ENCODE measurements around the gene MYBPC2.

The MYBPC2 gene

DNA sequence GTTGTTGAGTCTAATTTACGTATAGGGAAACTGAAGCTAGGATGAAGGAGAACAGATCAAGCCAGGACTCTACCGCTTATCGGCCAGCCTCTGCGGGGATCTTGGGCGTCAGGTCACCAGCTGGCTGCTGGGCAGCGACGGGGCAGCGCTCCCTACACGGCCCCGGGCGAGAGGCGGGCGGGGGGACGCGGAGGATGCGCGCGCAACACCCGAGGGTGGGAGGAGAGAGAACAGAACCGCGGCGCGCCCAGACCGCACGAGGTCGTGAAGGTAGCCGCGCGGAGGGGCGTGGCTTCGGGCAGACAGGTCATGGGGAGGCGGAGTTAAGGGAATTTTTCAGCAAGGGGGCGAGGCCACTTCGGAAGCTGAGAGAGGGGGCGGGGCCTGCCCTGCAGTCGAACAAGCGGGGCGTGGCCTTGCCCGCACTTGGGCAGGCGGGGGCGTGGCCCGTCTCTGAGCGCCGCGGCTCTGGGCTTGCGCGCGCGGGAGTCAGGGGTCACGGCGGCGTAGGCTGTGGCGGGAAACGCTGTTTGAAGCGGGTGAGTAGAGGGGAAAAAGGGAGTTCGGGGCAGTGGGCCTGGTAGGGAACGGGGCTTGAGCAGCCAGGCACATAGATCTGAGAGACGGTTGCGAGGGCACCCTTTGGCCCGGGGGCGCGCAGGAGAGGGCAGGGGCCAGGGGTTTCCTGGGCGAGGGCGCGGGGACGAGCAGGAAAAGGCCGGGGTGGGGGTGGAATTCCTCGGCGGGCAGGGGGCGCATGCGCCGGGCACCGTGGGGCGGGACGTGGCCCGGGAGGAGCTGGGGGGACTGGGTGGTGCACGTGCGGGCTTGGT, 48.6 kb upstream of the MYBPC2 start, which contains the start of gene POLD1 (continued):
- TF ChIP-seq ZNF311 (tag by site-specific recombination; IDR thresholded peaks at IDR 0.05; ENCODE audit: borderline replicate concordance) (no peak), BCL11B (tag by site-specific recombination; IDR thresholded peaks at IDR 0.05; ENCODE audit: low read depth) (peak; percentile 89), ZNF184 (tag by site-specific recombination; IDR thresholded peaks at IDR 0.05) (no peak), ZNF112 (tag by site-specific recombination; IDR thresholded peaks at IDR 0.05) (no peak), ZNF560 (tag by site-specific recombination; IDR thresholded peaks at IDR 0.05; ENCODE audit: borderline replicate concordance) (no peak), SP7 (tag by site-specific recombination; IDR thresholded peaks at IDR 0.05) (peak; percentile 88), ZNF23 (tag by site-specific recombination; IDR thresholded peaks at IDR 0.05; ENCODE audit: borderline replicate concordance) (no peak), ZNF391 (tag by site-specific recombination; IDR thresholded peaks at IDR 0.05; ENCODE audit: borderline replicate concordance, low read depth) (peak; percentile 88), ZBTB21 (tag by site-specific recombination; IDR thresholded peaks at IDR 0.05) (peak; percentile 23; the same call in 1 of the 2 replicates), ZNF174 (tag by site-specific recombination; IDR thresholded peaks at IDR 0.05) (no peak), ZNF362 (tag by site-specific recombination; IDR thresholded peaks at IDR 0.05) (no peak), ZNF624 (tag by site-specific recombination; IDR thresholded peaks at IDR 0.05) (no peak), ZNF132 (tag by site-specific recombination; IDR thresholded peaks at IDR 0.05; ENCODE audit: borderline replicate concordance) (no peak), ZNF302 (tag by site-specific recombination; IDR thresholded peaks at IDR 0.05; ENCODE audit: low read depth) (no peak), ZNF843 (tag by site-specific recombination; IDR thresholded peaks at IDR 0.05) (peak; percentile 80), ZNF138 (tag by site-specific recombination; IDR thresholded peaks at IDR 0.05; ENCODE audit: borderline replicate concordance) (no peak), ZNF707 (tag by site-specific recombination; IDR thresholded peaks at IDR 0.05) (no peak), GLIS1 (tag by site-specific recombination; IDR thresholded peaks at IDR 0.05) (peak; percentile 55), ZBTB48 (tag by site-specific recombination; IDR thresholded peaks at IDR 0.05) (peak; percentile 92), ZBTB10 (tag by site-specific recombination; IDR thresholded peaks at IDR 0.05) (peak; percentile 74), KLF9 (tag by site-specific recombination; IDR thresholded peaks at IDR 0.05; ENCODE audit: low read depth) (peak; percentile 100), ZNF704 (tag by site-specific recombination; IDR thresholded peaks at IDR 0.05) (no peak), YY1 (tag by site-specific recombination; IDR thresholded peaks at IDR 0.05) (no peak), ZNF777 (tag by site-specific recombination; IDR thresholded peaks at IDR 0.05; ENCODE audit: borderline replicate concordance) (no peak), ZNF626 (tag by site-specific recombination; IDR thresholded peaks at IDR 0.05) (no peak), ZNF404 (tag by site-specific recombination; IDR thresholded peaks at IDR 0.05) (no peak)
- TF ChIP-seq, protein P1, sequence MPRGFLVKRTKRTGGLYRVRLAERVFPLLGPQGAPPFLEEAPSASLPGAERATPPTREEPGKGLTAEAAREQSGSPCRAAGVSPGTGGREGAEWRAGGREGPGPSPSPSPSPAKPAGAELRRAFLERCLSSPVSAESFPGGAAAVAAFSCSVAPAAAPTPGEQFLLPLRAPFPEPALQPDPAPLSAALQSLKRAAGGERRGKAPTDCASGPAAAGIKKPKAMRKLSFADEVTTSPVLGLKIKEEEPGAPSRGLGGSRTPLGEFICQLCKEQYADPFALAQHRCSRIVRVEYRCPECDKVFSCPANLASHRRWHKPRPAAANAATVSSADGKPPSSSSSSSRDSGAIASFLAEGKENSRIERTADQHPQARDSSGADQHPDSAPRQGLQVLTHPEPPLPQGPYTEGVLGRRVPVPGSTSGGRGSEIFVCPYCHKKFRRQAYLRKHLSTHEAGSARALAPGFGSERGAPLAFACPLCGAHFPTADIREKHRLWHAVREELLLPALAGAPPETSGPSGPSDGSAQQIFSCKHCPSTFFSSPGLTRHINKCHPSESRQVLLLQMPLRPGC (tag by site-specific recombination; IDR thresholded peaks at IDR 0.05), result 0 out of 2 replicates have a peak, but pooled peaks have one; percentile 23
- TF ChIP-seq, protein P2, sequence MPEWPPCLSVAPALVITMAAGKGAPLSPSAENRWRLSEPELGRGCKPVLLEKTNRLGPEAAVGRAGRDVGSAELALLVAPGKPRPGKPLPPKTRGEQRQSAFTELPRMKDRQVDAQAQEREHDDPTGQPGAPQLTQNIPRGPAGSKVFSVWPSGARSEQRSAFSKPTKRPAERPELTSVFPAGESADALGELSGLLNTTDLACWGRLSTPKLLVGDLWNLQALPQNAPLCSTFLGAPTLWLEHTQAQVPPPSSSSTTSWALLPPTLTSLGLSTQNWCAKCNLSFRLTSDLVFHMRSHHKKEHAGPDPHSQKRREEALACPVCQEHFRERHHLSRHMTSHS (tag by site-specific recombination; IDR thresholded peaks at IDR 0.05), result no peak
- TF ChIP-seq, protein P3, sequence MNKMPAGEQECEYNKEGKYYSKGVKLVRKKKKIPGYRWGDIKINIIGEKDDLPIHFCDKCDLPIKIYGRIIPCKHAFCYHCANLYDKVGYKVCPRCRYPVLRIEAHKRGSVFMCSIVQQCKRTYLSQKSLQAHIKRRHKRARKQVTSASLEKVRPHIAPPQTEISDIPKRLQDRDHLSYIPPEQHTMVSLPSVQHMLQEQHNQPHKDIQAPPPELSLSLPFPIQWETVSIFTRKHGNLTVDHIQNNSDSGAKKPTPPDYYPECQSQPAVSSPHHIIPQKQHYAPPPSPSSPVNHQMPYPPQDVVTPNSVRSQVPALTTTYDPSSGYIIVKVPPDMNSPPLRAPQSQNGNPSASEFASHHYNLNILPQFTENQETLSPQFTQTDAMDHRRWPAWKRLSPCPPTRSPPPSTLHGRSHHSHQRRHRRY (tag by site-specific recombination; IDR thresholded peaks at IDR 0.05), result no peak
- TF ChIP-seq, protein P4, sequence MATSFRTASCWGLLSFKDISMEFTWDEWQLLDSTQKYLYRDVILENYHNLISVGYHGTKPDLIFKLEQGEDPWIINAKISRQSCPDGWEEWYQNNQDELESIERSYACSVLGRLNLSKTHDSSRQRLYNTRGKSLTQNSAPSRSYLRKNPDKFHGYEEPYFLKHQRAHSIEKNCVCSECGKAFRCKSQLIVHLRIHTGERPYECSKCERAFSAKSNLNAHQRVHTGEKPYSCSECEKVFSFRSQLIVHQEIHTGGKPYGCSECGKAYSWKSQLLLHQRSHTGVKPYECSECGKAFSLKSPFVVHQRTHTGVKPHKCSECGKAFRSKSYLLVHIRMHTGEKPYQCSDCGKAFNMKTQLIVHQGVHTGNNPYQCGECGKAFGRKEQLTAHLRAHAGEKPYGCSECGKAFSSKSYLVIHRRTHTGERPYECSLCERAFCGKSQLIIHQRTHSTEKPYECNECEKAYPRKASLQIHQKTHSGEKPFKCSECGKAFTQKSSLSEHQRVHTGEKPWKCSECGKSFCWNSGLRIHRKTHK (tag by site-specific recombination; IDR thresholded peaks at IDR 0.05), result no peak
